Cerebellar nuclear complex (tissue), 1 donor: ENCODE data around the gene RAB8B.

Experiments
- DNase-seq, 2 experiments: peaks; one replicate each; lab custom pipeline; 2025; lab: John Stamatoyannopoulos, UW

RAB8B gene

GRCh38 chr15:63188926-63189871, at the start of gene RAB8B:
Gene RAB8B, plus strand, starts transcription at chr15:63189606. Its CDS starts 19 bp downstream, at chr15:63189625.
- DNase-seq: peak; percentile 86 to 90

- no peak for DNase-seq
These were observed 48.5 kb upstream of the RAB8B start for GRCh38 chr15:63140936-63141335.

GRCh38 chr15:63145426-63145825, 44.0 kb upstream of the RAB8B start:
- DNase-seq: no peak

- DNase-seq: no peak
These were observed 42.7 kb upstream of the RAB8B start for GRCh38 chr15:63146684-63147083.

- no peak for DNase-seq
These were observed 37.7 kb upstream of the RAB8B start for GRCh38 chr15:63151665-63152064.

- DNase-seq: no peak
These were observed 33.9 kb upstream of the RAB8B start for GRCh38 chr15:63155486-63155885.

- DNase-seq: no peak
These were observed 33.2 kb upstream of the RAB8B start for GRCh38 chr15:63156086-63156710.

- DNase-seq: peak in 1 of 2 experiments; percentile 6
These were observed 32.7 kb upstream of the RAB8B start for GRCh38 chr15:63156755-63157117.

- DNase-seq: peak; percentile 9 to 53
These were observed 32.1 kb upstream of the RAB8B start, which contains the start of gene RPS27L for GRCh38 chr15:63157118-63157843. Gene RPS27L, minus strand, starts transcription at chr15:63157477. Its CDS starts 72 bp downstream, at chr15:63157405.

GRCh38 chr15:63157891-63158431, 31.4 kb upstream of the RAB8B start:
- DNase-seq: no peak

- DNase-seq: no peak
These were observed 28.8 kb upstream of the RAB8B start for GRCh38 chr15:63160638-63161037.

GRCh38 chr15:63163217-63163616, 26.2 kb upstream of the RAB8B start:
- no peak for DNase-seq

GRCh38 chr15:63165166-63165859, 24.1 kb upstream of the RAB8B start:
- DNase-seq: no peak

GRCh38 chr15:63166219-63166618, 23.2 kb upstream of the RAB8B start:
- no peak for DNase-seq

- no peak for DNase-seq
These were observed 19.6 kb upstream of the RAB8B start for GRCh38 chr15:63169788-63170187.

GRCh38 chr15:63172376-63172775, 17.0 kb upstream of the RAB8B start:
- DNase-seq: no peak

- no peak for DNase-seq
These were observed 16.5 kb upstream of the RAB8B start for GRCh38 chr15:63172851-63173451.

GRCh38 chr15:63176302-63176701, 13.1 kb upstream of the RAB8B start:
- no peak for DNase-seq

GRCh38 chr15:63178034-63178433, 11.4 kb upstream of the RAB8B start:
- no peak for DNase-seq

GRCh38 chr15:63180746-63181145, 8.7 kb upstream of the RAB8B start:
- DNase-seq: no peak

- no peak for DNase-seq
These were observed 7.8 kb upstream of the RAB8B start for GRCh38 chr15:63181648-63182047.
